ENCODE results near the gene USHBP1.

Gene USHBP1

DNA sequence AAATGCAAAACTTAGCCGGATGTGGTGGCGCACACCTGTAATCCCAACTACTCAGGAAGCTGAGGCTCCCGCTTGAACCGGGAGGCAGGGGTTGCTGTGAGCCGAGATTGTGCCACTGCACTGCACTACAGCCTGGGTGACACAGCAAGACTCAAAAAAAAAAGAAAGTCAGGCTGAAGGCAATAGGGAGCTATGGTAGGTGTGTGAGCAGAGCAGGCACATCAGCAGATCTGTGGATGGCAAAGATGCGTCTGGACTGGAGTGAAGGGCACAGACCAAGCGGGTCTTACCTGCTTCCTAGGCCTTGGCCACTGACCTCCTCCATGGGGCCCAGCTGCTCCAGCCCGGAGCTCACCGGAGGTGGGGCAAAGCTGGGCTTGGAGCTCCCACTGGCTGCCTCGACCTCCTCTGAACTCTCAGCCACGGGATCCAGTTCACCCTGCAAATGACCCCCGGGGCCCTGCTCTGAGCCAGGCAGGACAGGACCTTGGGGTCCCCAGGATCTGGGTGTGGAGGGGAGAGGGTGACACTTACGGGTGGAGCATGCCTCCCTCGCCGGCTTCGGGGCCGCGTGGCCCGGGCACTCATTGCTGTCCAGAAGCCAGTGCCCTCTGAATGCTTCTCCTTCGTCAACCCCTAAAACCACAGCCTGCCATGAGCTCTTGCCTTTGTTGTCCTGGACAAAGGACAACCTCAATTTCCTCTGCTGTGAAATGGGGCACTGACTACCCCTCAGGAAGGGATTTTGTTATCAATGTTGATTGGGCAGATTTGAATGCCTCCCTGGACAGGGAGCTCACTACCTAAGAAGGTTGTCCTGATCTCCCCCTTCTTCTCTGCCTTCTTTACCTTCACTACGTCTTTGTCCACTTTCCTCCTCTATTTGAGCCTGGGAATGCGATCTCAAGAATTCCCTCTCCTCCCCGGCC is 569 bp downstream of the USHBP1 start:
- Histone ChIP-seq H3K9ac (ENCODE audit: low read length) (peak overlapping the region; percentile 7; the same call in 1 of the 2 replicates), H3F3A (ENCODE audit: insufficient read depth, low read length) (no peaks in the 10 kb centered on the region), H3K9me2 (ENCODE audit: low read depth, low read length) (no peaks in the 10 kb centered on the region), H3K4me1 (ENCODE audit: insufficient read depth, low read length, severe bottlenecking) (peaks cover 52% of the 10 kb centered on the region), H3K27me3 (ENCODE audit: insufficient read depth, low read length) (no peaks in the 10 kb centered on the region), H3K27ac (ENCODE audit: low read depth, low read length, poor library complexity, severe bottlenecking) (peak overlapping the region; percentile 91), H3K9me3 (ENCODE audit: low read length) (no peaks in the 10 kb centered on the region), H3K36me3 (ENCODE audit: insufficient read depth, low read length) (peaks cover 4% of the 10 kb centered on the region), H3K4me2 (ENCODE audit: low read length) (peak overlapping the region; percentile 17; the same call in 1 of the 2 replicates), H3K79me2 (ENCODE audit: insufficient read depth, low read length) (peaks cover 5% of the 10 kb centered on the region; the same call in 1 of the 2 replicates), H3K4me3 (ENCODE audit: low read depth, low read length, poor library complexity, severe bottlenecking) (no peak overlapping the region), H4K20me1 (ENCODE audit: insufficient read depth, low read length) (no peaks in the 10 kb centered on the region), H2AFZ (ENCODE audit: low read length) (no peak overlapping the region)
- TF ChIP-seq, protein P1, sequence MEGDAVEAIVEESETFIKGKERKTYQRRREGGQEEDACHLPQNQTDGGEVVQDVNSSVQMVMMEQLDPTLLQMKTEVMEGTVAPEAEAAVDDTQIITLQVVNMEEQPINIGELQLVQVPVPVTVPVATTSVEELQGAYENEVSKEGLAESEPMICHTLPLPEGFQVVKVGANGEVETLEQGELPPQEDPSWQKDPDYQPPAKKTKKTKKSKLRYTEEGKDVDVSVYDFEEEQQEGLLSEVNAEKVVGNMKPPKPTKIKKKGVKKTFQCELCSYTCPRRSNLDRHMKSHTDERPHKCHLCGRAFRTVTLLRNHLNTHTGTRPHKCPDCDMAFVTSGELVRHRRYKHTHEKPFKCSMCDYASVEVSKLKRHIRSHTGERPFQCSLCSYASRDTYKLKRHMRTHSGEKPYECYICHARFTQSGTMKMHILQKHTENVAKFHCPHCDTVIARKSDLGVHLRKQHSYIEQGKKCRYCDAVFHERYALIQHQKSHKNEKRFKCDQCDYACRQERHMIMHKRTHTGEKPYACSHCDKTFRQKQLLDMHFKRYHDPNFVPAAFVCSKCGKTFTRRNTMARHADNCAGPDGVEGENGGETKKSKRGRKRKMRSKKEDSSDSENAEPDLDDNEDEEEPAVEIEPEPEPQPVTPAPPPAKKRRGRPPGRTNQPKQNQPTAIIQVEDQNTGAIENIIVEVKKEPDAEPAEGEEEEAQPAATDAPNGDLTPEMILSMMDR (IDR thresholded peaks at IDR 0.05; ENCODE audit: low read length): no peak
- TF ChIP-seq EZH2 (IDR thresholded peaks at IDR 0.05; ENCODE audit: borderline replicate concordance, low read length): no peak

DNA sequence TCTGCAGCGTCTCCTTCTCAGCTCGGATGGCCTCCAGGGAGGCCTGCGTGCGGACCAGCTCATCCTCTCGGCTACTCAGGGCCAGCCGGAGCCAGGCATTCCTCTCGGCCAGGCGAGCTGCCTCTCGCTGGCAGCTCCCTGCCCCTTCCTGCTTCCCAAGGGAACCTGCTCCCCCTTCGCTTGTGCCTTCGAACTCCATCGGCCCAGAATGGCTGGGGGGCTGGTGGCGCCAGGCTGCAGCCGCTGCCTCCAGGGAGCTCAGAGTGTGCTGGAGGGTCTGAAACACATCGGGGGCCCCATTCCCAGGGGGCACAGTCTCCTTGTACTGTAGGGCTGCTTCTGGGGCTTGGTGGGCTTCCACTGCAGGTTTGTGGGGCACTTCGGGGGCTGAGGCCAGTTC is 2.0 kb downstream of the USHBP1 start:
- H3K4me2 ChIP-seq (ENCODE audit: low read length): no peak overlapping the region

DNA sequence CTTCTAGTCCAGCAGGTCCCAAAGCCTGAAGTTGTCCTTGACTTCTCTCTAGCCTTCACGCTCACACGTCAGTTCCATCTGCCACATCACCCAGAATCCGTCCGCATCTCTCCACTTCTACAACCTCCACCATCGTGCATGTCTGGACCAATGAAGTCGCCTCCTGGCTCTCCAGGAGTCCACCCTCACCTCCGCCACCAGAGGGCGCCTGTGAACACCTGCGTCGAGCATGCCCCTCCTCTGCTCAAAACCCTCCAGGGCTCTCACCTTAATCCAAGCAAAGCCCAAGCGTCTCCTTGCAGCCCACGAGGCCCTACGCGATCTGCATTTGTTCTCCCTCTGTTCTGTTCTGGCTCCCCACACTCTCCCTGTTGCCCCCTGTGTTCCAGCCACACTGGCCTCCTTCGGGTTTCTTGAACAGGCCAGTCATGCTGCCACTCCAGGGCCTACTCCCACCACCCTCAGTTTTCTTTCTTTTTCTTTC is 3.7 kb downstream of the USHBP1 start:
- Histone ChIP-seq H3K4me2 (ENCODE audit: low read length) (no peak overlapping the region), H3K4me1 (ENCODE audit: insufficient read depth, low read length, severe bottlenecking) (peaks cover 30% of the 10 kb centered on the region), H3K9ac (ENCODE audit: low read length) (peak overlapping the region; percentile 36; the same call in 1 of the 2 replicates), H3K27ac (ENCODE audit: low read depth, low read length, poor library complexity, severe bottlenecking) (peak overlapping the region; percentile 62), H3F3A (ENCODE audit: insufficient read depth, low read length) (no peaks in the 10 kb centered on the region), H3K9me2 (ENCODE audit: low read depth, low read length) (no peaks in the 10 kb centered on the region), H4K20me1 (ENCODE audit: insufficient read depth, low read length) (no peaks in the 10 kb centered on the region), H3K79me2 (ENCODE audit: insufficient read depth, low read length) (no peaks in the 10 kb centered on the region), H3K27me3 (ENCODE audit: insufficient read depth, low read length) (no peaks in the 10 kb centered on the region; the same call in 1 of the 2 replicates), H3K36me3 (ENCODE audit: insufficient read depth, low read length) (no peaks in the 10 kb centered on the region), H2AFZ (ENCODE audit: low read length) (no peak overlapping the region), H3K4me3 (ENCODE audit: low read depth, low read length, poor library complexity, severe bottlenecking) (no peak overlapping the region), H3K9me3 (ENCODE audit: low read length) (no peaks in the 10 kb centered on the region)
- TF ChIP-seq, protein P1 (IDR thresholded peaks at IDR 0.05; ENCODE audit: low read length): peak; percentile 94
- no peak for TF ChIP-seq EZH2 (IDR thresholded peaks at IDR 0.05; ENCODE audit: borderline replicate concordance, low read length)

More for the DNA sequence above, 2.0 kb downstream of the USHBP1 start:
- Histone ChIP-seq H3K4me1 (ENCODE audit: insufficient read depth, low read length, severe bottlenecking) (peaks cover 40% of the 10 kb centered on the region), H3K9ac (ENCODE audit: low read length) (no peak overlapping the region), H3K9me3 (ENCODE audit: low read length) (no peaks in the 10 kb centered on the region), H3K79me2 (ENCODE audit: insufficient read depth, low read length) (0 out of 2 replicates have a peak, but pooled peaks cover under 1% of the 10 kb centered on the region), H3F3A (ENCODE audit: insufficient read depth, low read length) (no peaks in the 10 kb centered on the region), H3K27me3 (ENCODE audit: insufficient read depth, low read length) (no peaks in the 10 kb centered on the region), H3K9me2 (ENCODE audit: low read depth, low read length) (no peaks in the 10 kb centered on the region), H3K36me3 (ENCODE audit: insufficient read depth, low read length) (no peaks in the 10 kb centered on the region), H3K27ac (ENCODE audit: low read depth, low read length, poor library complexity, severe bottlenecking) (no peak overlapping the region), H4K20me1 (ENCODE audit: insufficient read depth, low read length) (no peaks in the 10 kb centered on the region), H3K4me3 (ENCODE audit: low read depth, low read length, poor library complexity, severe bottlenecking) (no peak overlapping the region), H2AFZ (ENCODE audit: low read length) (no peak overlapping the region)
- TF ChIP-seq, protein P1 (IDR thresholded peaks at IDR 0.05; ENCODE audit: low read length): no peak

Measured in OCI-LY1 (cell line).